Naive thymus-derived CD8-positive, alpha-beta T cell (primary cell): Measurements from ENCODE around the gene TSPAN18. TPM values are rescaled to one million over a fixed set of nuclear protein-coding genes. Genes with fewer than 3 reads are reported as not detected.
A peak's percentile ranks its signal among the peaks of the same experiment; 100 is the strongest.

Experiments used
- ATAC-seq, 2 donors: fragments of 150-1000 bp; cut with Tn5 transposase in 1 of 2; sonication (Bioruptor Pico), chemical (Tn5 transposase) in 1 of 2; 1 replicate in 1 of 2; 2 replicates in 1 of 2; pipeline ENCODE4 v1.10.0; 2021; ENCODE audit warnings: mild to moderate bottlenecking in 2 of 2, moderate library complexity in 2 of 2
- POLR2A ChIA-PET: fragments of 350-600 bp; sonication (Branson Sonifier 250); formaldehyde crosslinking; loops from one replicate; lab custom pipeline; 2021; ENCODE audit warnings: antibody characterized with exemption; lab: Charles Lee
- DNase-seq, 10 donors: peaks; one replicate each; pipeline versions ENCODE4 v3.0.0 to v3.0.0-alpha.2; 2020 to 2022
- H3K27ac Mint-ChIP-seq, 10 donors: one replicate each; pipeline ENCODE4 v1.8.0; 2020 to 2022; ENCODE audit warnings: mild to moderate bottlenecking in 10 of 10, mixed read lengths in 10 of 10, moderate library complexity in 4 of 10, inconsistent platforms in 1 of 10
- H3K27me3 Mint-ChIP-seq, 5 donors: one replicate each; pipeline ENCODE4 v1.8.0; 2021 to 2022; ENCODE audit warnings: mixed read lengths in 5 of 5
- H3K36me3 Mint-ChIP-seq, 3 donors: one replicate each; pipeline ENCODE4 v1.8.0; 2020 to 2022; ENCODE audit warnings: mixed read lengths in 3 of 3, mild to moderate bottlenecking in 2 of 3, inconsistent platforms in 1 of 3
- H3K4me1 Mint-ChIP-seq, 4 donors: one replicate each; pipeline ENCODE4 v1.8.0; 2021 to 2022; ENCODE audit warnings: mixed read lengths in 4 of 4
- H3K4me3 Mint-ChIP-seq, 10 donors: one replicate each; pipeline ENCODE4 v1.8.0; 2020 to 2022; ENCODE audit warnings: mild to moderate bottlenecking in 10 of 10, mixed read lengths in 10 of 10, moderate library complexity in 6 of 10, inconsistent platforms in 1 of 10
- H3K9me3 Mint-ChIP-seq, 9 donors: one replicate each; pipeline ENCODE4 v1.8.0; 2020 to 2022; ENCODE audit warnings: mixed read lengths in 9 of 9, mild to moderate bottlenecking in 3 of 9, inconsistent platforms in 1 of 9, moderate library complexity in 1 of 9
- polyA plus RNA-seq, 3 donors: library from polyadenylated mRNA; unstranded; fragments of 300-500 nt; fragmentation: Illumina TruSeq; gene quantifications; one replicate each; pipeline ENCODE4 v1.2.3, GENCODE V29; 2021
- total RNA-seq, 8 experiments: library from RNA in 2 of 8; stranded (reverse) in 2 of 8; gene quantifications; one replicate each; pipeline ENCODE4 v1.2.3 and lab custom pipeline; 2021 to 2026

The TSPAN18 gene
- total and polyA plus RNA-seq, 5 experiments from 2014 or later = 0.73 to 5.5 (median 1.5) TPM

DNA sequence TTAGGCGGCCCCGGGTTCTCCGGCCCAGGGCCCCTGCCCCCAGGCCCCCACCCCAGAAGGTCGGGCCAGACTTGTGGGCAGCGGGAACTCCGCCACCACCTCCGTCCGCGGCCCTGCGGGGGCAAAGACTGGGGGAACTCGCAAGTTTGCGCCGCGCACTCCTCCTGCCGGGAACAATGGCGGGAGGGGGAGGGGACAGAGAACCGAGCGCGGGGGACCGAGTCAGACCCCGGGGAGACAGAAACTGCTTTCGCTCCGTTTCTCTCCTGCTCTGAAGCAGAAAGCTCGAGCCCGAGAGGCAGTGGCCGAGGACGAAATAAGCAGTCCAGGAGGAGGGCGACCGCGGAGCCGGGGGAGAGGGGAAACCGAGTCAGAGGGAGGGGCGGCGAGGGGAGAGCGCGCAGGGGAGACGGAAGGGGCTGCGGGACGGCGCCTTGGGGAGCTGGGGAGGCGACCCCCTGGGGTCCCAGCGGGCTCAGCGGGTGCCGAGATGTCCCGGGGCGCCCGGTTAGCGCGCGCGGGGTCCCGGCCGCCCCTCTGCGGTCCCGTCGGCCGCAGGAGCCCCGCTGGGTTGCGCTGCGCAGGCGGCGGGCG is 223.4 kb downstream of the TSPAN18 start:
- Mint-ChIP-seq H3K4me3 (peak overlapping the region; percentile 59 to 93 (median 86)), H3K9me3 (no peaks in the 10 kb centered on the region), H3K4me1 (peaks cover 4 to 32% (median 6%) of the 10 kb centered on the region in 4 donors), H3K27me3 (peaks cover 0 to 1% (median 0%) of the 10 kb centered on the region in 5 donors), H3K27ac (no peak overlapping the region), H3K36me3 (no peaks in the 10 kb centered on the region)
- POLR2A ChIA-PET = interaction anchor here (1.5 kb wide), 1 partner anchor 151 kb away, joined by 3 read pairs; no protein-coding TSS in a partner anchor
- ATAC-seq (peak; percentile 20 to 36), DNase-seq (peak in 4 of 10 donors; percentile 28 to 36 (median 32))

DNA sequence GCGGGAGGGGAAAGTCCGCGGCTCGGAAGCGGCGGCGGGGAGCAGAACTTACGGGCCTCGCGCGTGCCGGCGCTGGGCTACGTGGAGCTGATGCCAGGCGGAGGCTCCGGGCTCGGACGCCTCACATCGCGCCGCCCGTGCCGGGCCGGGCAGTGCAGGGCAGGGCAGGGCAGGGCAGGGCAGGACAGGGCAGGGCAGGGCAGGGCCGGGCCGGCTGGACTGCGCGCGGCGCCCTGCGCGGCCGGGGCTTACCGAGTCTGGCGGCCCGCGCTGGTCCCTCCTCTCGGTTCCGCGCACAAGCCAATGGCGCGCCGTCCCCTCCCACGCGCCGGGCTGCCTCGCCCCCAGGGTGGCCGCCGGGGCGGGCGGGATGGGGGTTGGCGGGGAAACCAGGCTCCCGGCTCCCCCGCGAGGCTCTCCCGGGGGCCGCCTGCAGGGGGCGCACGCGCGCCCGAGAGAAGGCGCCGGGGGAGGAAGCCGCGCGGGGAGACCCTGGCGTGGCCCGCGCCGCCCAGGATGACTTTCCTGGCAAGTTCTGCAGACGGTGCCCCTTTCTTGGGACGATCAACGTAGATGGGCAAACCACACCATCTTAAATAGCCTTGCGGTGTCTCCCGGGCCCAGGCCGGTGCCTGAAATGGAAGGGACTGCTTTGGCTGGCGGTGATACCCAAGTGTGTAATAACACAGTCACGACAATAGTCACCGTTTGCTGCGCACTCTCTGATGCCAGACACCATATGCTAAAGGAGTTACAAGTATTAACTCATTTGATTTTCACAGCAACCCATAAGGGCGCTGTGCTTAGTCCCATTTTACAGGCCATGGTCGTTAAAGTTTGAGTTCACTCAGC is 224.1 kb downstream of the TSPAN18 start, which contains the start of gene TP53I11:
Gene TP53I11, minus strand, starts transcription at position 259 of the 852 bp plus-strand sequence. CDS start 12,548 bp downstream, outside the sequence.
- Mint-ChIP-seq H3K4me3 (peak within 1 kb of the TSS; percentile 78 to 93 (median 86)), H3K9me3 (no peaks in the 10 kb centered on the region), H3K4me1 (peaks cover 4 to 29% (median 6%) of the 10 kb centered on the region in 4 donors), H3K27me3 (peaks cover 0 to 6% (median 0%) of the 10 kb centered on the region in 5 donors), H3K27ac (peak within 1 kb of the TSS in 2 of 10 donors; percentile 44 to 84), H3K36me3 (no peaks in the 10 kb centered on the region)
- ATAC-seq (peak; percentile 79 to 80), DNase-seq (peak; percentile 28 to 69 (median 42))
- POLR2A ChIA-PET = interaction anchor here (1.5 kb wide), 1 partner anchor 150 kb away, joined by 3 read pairs; no protein-coding TSS in a partner anchor

DNA sequence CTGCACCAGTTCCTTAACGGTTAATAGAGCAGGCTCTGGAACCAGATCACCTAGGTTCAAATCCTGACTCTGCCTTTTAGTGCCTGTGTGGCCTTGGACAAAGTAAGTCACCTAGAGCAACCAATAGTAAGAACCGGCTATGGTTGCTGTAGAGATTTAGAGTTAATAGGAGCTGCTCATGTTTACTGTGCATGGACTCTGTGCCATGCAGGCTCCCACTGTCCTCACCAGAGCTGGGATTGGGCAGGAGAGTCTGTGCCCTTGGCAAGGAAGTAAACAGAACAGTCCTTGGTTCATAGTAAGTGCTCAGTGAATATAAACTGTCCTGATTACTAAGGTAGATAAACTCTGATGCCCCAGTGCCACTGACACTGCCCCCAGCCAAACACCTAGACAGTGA is 225.3 kb downstream of the TSPAN18 start:
- Mint-ChIP-seq H3K36me3 (no peaks in the 10 kb centered on the region), H3K27ac (no peak overlapping the region), H3K4me1 (peaks cover 4 to 23% (median 6%) of the 10 kb centered on the region in 4 donors), H3K4me3 (peak overlapping the region in 7 of 10 donors; percentile 24 to 81 (median 36)), H3K27me3 (peaks cover 0 to 6% (median 0%) of the 10 kb centered on the region in 5 donors), H3K9me3 (no peaks in the 10 kb centered on the region)
- DNase-seq (no peak), ATAC-seq (no peak)
- POLR2A ChIA-PET = no interaction called here

DNA sequence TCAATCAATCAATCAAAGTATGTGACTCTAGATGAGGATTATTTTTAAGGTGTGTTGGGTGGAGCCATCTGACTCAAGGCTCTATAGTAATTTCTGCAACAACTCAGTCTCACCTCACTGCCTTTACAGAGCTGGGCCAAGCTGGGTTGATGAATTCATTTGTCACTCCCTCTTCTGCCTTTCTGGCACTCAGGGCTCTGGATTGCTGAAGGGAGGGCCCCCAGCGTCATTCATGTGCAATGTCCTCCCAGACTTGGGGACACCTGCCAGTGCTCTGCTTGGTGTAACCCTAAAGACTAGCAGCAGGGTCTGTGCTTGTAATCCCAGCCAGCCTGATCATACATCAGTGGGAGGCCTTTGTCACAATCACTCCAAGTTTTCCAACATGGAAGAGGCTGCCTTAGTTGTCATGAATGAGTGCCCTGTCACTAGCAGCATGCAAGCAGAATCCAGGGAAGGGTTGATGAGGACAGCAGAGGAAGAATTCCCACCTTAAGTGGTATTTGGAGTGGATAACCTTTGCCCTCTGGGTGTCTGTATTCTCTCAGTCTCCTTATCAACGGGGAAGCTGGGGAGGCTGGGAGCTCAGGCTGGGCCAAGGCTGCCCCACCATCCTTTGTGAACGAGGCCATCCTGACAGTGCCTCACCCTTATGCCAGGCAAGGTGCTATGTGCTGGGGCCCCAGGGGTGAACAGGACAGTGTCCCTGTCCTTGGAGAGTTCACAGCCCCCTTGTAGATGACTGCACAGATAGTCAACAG is 225.9 kb downstream of the TSPAN18 start:
- Mint-ChIP-seq H3K27me3 (peaks cover 0 to 6% (median 0%) of the 10 kb centered on the region in 5 donors), H3K27ac (no peak overlapping the region), H3K4me3 (peak overlapping the region in 2 of 10 donors; percentile 39 to 42), H3K4me1 (peaks cover 4 to 21% (median 6%) of the 10 kb centered on the region in 4 donors), H3K36me3 (no peaks in the 10 kb centered on the region), H3K9me3 (no peaks in the 10 kb centered on the region)
- ATAC-seq (no peak), DNase-seq (no peak)
- POLR2A ChIA-PET = no interaction called here

- H3K27ac Mint-ChIP-seq = no peak overlapping the region
- H3K27me3 Mint-ChIP-seq = peaks cover 0 to 6% (median 0%) of the 10 kb centered on the region in 5 donors
- H3K4me3 Mint-ChIP-seq = peak overlapping the region in 1 of 10 donors; percentile 28
- peaks cover 1 to 16% (median 2%) of the 10 kb centered on the region in 4 donors for H3K4me1 Mint-ChIP-seq
- POLR2A ChIA-PET = no interaction called here
- DNase-seq (no peak), ATAC-seq (no peak)
- H3K36me3 Mint-ChIP-seq = no peaks in the 10 kb centered on the region
- H3K9me3 Mint-ChIP-seq = no peaks in the 10 kb centered on the region
Observed at GRCh38 chr11:44954051-44954906, 227.5 kb downstream of the TSPAN18 start.

GRCh38 chr11:44955015-44955738 is 228.4 kb downstream of the TSPAN18 start:
- Mint-ChIP-seq H3K27me3 (peaks cover 0 to 6% (median 0%) of the 10 kb centered on the region in 5 donors), H3K27ac (peak overlapping the region in 2 of 10 donors; percentile 12 to 27), H3K4me1 (peaks cover 0 to 16% (median 2%) of the 10 kb centered on the region in 4 donors), H3K9me3 (no peaks in the 10 kb centered on the region), H3K36me3 (no peaks in the 10 kb centered on the region), H3K4me3 (no peak overlapping the region)
- ATAC-seq = no peak
- no peak for DNase-seq
- POLR2A ChIA-PET = interaction anchor here (0.5 kb wide), 1 partner anchor 21 kb away, joined by 5 read pairs; no protein-coding TSS in a partner anchor

GRCh38 chr11:44957040-44957515 is 230.3 kb downstream of the TSPAN18 start:
- Mint-ChIP-seq H3K27me3 (peaks cover 0 to 6% (median 0%) of the 10 kb centered on the region in 5 donors), H3K36me3 (no peaks in the 10 kb centered on the region), H3K4me1 (peaks cover 0 to 12% (median 0%) of the 10 kb centered on the region in 4 donors), H3K9me3 (no peaks in the 10 kb centered on the region), H3K4me3 (no peak overlapping the region), H3K27ac (no peak overlapping the region)
- DNase-seq (no peak), ATAC-seq (no peak)
- POLR2A ChIA-PET = no interaction called here

DNA sequence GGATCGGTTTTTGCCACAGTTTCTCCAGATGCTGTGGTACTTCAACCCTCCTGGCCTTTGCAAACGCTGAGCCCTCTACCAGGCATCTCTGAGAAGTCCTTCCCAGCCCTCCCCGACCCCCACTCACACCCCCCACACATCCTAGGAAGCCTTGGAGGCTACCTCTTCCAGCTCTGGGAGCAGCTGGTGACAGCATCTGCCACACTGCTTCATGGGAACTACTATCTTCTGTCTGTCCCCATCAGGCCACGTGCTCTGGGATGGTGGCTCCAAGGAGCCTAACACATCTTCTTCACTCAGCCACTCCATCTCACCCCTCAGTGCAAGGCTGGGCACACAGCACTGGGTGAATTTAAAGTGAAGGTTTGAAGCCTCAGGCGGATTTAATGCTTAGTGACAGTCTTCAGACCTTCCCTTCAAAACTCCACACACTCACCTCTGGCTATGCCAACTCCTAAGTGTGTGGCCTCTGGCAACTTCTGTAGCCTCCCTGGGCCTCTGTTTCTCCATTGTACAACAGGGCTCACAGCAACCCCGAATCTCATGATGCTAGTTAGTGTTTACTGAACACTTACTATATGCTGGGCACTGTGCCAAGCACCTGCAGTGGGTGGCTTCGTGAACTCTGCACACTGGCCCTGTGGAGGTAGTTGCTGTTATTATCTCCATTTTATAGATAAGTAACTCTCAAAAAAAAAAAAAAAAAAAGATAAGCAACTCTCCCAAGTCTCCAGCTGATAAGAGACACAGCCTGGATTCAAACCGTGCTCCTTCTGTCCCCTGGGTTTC is 231.2 kb downstream of the TSPAN18 start:
- H3K27ac Mint-ChIP-seq = peak overlapping the region in 1 of 10 donors; percentile 54
- no peak for ATAC-seq
- DNase-seq = no peak
- H3K36me3 Mint-ChIP-seq = no peaks in the 10 kb centered on the region
- peaks cover 0 to 12% (median 0%) of the 10 kb centered on the region in 4 donors for H3K4me1 Mint-ChIP-seq
- no peak overlapping the region for H3K4me3 Mint-ChIP-seq
- peaks cover 0 to 6% (median 0%) of the 10 kb centered on the region in 5 donors for H3K27me3 Mint-ChIP-seq
- H3K9me3 Mint-ChIP-seq = no peaks in the 10 kb centered on the region
- POLR2A ChIA-PET = no interaction called here

GRCh38 chr11:44959064-44959463 is 232.3 kb downstream of the TSPAN18 start:
- ATAC-seq = no peak
- Mint-ChIP-seq H3K36me3 (no peaks in the 10 kb centered on the region), H3K27me3 (peaks cover 0 to 6% (median 0%) of the 10 kb centered on the region in 5 donors), H3K9me3 (no peaks in the 10 kb centered on the region), H3K4me3 (no peak overlapping the region), H3K27ac (peak overlapping the region in 1 of 10 donors; percentile 54), H3K4me1 (peaks cover 0 to 13% (median 0%) of the 10 kb centered on the region in 4 donors)
- POLR2A ChIA-PET = no interaction called here
- no peak for DNase-seq

GRCh38 chr11:44960200-44960845 is 233.6 kb downstream of the TSPAN18 start:
- POLR2A ChIA-PET = interaction anchor here (0.7 kb wide), 1 partner anchor 343 kb away, joined by 6 read pairs; no protein-coding TSS in a partner anchor
- no peak for DNase-seq
- H3K9me3 Mint-ChIP-seq = no peaks in the 10 kb centered on the region
- H3K4me1 Mint-ChIP-seq = peaks cover 0 to 4% (median 0%) of the 10 kb centered on the region in 4 donors
- no peaks in the 10 kb centered on the region for H3K36me3 Mint-ChIP-seq
- H3K27ac Mint-ChIP-seq = no peak overlapping the region
- ATAC-seq = no peak
- H3K27me3 Mint-ChIP-seq = peaks cover 0 to 3% (median 0%) of the 10 kb centered on the region in 5 donors
- no peak overlapping the region for H3K4me3 Mint-ChIP-seq
